K562 (cell line): ENCODE results near the gene PYROXD2. TPM values are rescaled to one million over a fixed set of nuclear protein-coding genes. Genes with fewer than 3 reads are reported as not detected.
A peak's percentile ranks its signal among the peaks of the same experiment; 100 is the strongest.

ENCODE experiments used
- CBX3 ChIP-seq, 2 experiments: IDR thresholded peaks; 1 replicate in 1 of 2; 2 replicates in 1 of 2; pipeline ENCODE4 v1.6.1; 2012; ENCODE audit warnings: inconsistent platforms in 2 of 2, low read length in 2 of 2, borderline replicate concordance in 1 of 2, control low read depth in 1 of 2
- CCAR2 ChIP-seq: fragments of 200-400 bp; formaldehyde crosslinking; IDR thresholded peaks from 2 replicates; pipeline ENCODE4 v1.6.1; 2017; ENCODE audit warnings: mild to moderate bottlenecking, low read depth, low read length
- CCNT2 ChIP-seq: IDR thresholded peaks from 2 replicates; pipeline ENCODE4 v1.6.1; 2011; ENCODE audit warnings: borderline replicate concordance, low read depth, mild to moderate bottlenecking, moderate library complexity, mixed read lengths, low read length; ENCODE audit not compliant: insufficient read length; ENCODE audit errors: extremely low read depth
- CEBPB ChIP-seq: fragments of 450-650 bp; IDR thresholded peaks from 2 replicates; pipeline ENCODE4 v1.6.1; 2016; ENCODE audit warnings: missing genetic modification characterization, missing compliant biosample characterization
- FOXA3 ChIP-seq, 2 experiments: fragments of 450-650 bp in 1 of 2; sonication (generic) in 1 of 2; formaldehyde crosslinking; IDR thresholded peaks in 1 of 2; conservative IDR thresholded peaks in 1 of 2; 2 replicates each; pipeline versions ENCODE4 v1.4.0 to v1.8.0; 2020 to 2022; ENCODE audit warnings: mild to moderate bottlenecking in 2 of 2, missing genetic modification reagents in 1 of 2
- GABPB1 ChIP-seq: sonication (generic); formaldehyde crosslinking; IDR thresholded peaks from 2 replicates; pipeline ENCODE4 v1.8.0; 2022; ENCODE audit warnings: mild to moderate bottlenecking, missing genetic modification reagents
- GATA2 ChIP-seq: sonication (generic); formaldehyde crosslinking; IDR thresholded peaks from 2 replicates; pipeline ENCODE4 v1.4.0; 2020; ENCODE audit warnings: mild to moderate bottlenecking, missing genetic modification reagents
- GATAD2B ChIP-seq: fragments of 450-650 bp; IDR thresholded peaks from 2 replicates; pipeline ENCODE4 v1.6.1; 2017; ENCODE audit warnings: mild to moderate bottlenecking, borderline replicate concordance
- HMG20A ChIP-seq: fragments of 450-650 bp; formaldehyde crosslinking; conservative IDR thresholded peaks from 2 replicates; pipeline ENCODE4 v1.4.0; 2020; ENCODE audit warnings: mild to moderate bottlenecking, mixed read lengths
- HSF4 ChIP-seq: fragments of 250-450 bp; sonication (Bioruptor Pico); IDR thresholded peaks from 2 replicates; pipeline ENCODE4 v2.1.2; 2022; ENCODE audit warnings: mild to moderate bottlenecking, moderate library complexity, borderline replicate concordance
- JUND ChIP-seq, 2 experiments: IDR thresholded peaks; 2 replicates in 1 of 2; 3 replicates in 1 of 2; pipeline ENCODE4 v1.6.1; 2011; ENCODE audit warnings: borderline replicate concordance in 2 of 2, low read depth in 2 of 2, low read length in 2 of 2, improper control_type of control experiment in 1 of 2, missing biosample characterization in 1 of 2, missing genetic modification characterization in 1 of 2, missing genetic modification reagents in 1 of 2
- NCOA1 ChIP-seq: fragments of 450-650 bp; IDR thresholded peaks from 2 replicates; pipeline ENCODE4 v1.6.1; 2016; ENCODE audit warnings: low read depth
- POLR2B ChIP-seq: fragments of 450-650 bp; IDR thresholded peaks from 2 replicates; pipeline ENCODE4 v1.6.1; 2018; ENCODE audit warnings: low read depth; ENCODE audit not compliant: partially characterized antibody
- RAD21 ChIP-seq, 2 experiments: fragments of 250-450 bp in 1 of 2; fragments of 450-650 bp in 1 of 2; sonication (Bioruptor Pico) in 1 of 2; formaldehyde crosslinking in 1 of 2; IDR thresholded peaks in 1 of 2; conservative IDR thresholded peaks in 1 of 2; 2 replicates each; pipeline versions ENCODE4 v1.4.0 to v1.8.0; 2020 to 2022; ENCODE audit warnings: mild to moderate bottlenecking in 2 of 2, moderate library complexity in 1 of 2
- RB1 ChIP-seq: fragments of 450-650 bp; IDR thresholded peaks from 2 replicates; pipeline ENCODE4 v1.6.1; 2017; ENCODE audit warnings: low read depth, mild to moderate bottlenecking
- TAF9B ChIP-seq: fragments of 450-650 bp; IDR thresholded peaks from 2 replicates; pipeline ENCODE4 v1.6.1; 2018; ENCODE audit warnings: mild to moderate bottlenecking; ENCODE audit not compliant: partially characterized antibody
- TAL1 ChIP-seq: fragments of 450-650 bp; IDR thresholded peaks from 2 replicates; pipeline ENCODE4 v1.6.1; 2016; ENCODE audit warnings: mild to moderate bottlenecking
- XRCC3 ChIP-seq: fragments of 450-650 bp; IDR thresholded peaks from 2 replicates; pipeline ENCODE4 v1.6.1; 2017; ENCODE audit warnings: mild to moderate bottlenecking, moderate library complexity
- ZEB2 ChIP-seq: fragments of 450-650 bp; IDR thresholded peaks from 2 replicates; pipeline ENCODE4 v1.6.1; 2016
- ZFP36 ChIP-seq: fragments of 150-350 bp; IDR thresholded peaks from 2 replicates; pipeline ENCODE4 v1.6.1; 2018; ENCODE audit warnings: low read length, low read depth; ENCODE audit not compliant: partially characterized antibody
- ZNF140 ChIP-seq: fragments of 250-450 bp; sonication (Bioruptor Pico); IDR thresholded peaks from 2 replicates; pipeline ENCODE4 v1.8.0; 2021; ENCODE audit warnings: moderate library complexity, mild to moderate bottlenecking, inconsistent platforms
- ZNF282 ChIP-seq: sonication (generic); formaldehyde crosslinking; IDR thresholded peaks from 2 replicates; pipeline ENCODE4 v1.8.1; 2023; ENCODE audit warnings: missing genetic modification reagents
- polyA plus RNA-seq, 8 experiments: library from polyadenylated mRNA; depleted of rRNA in 4 of 8; stranded (reverse) in 5 of 8; unstranded in 3 of 8; fragments of >200 nt; fragmentation: Nextera tagmentation in 2 of 8; fragmentation: Illumina TruSeq in 1 of 8; extraction: Ambion mirVana in 2 of 8; extraction: Trizol in 1 of 8; gene quantifications; 2 replicates each; pipeline versions ENCODE4 v1.2.1 to v1.2.3, GENCODE V29; 2011 to 2014; ENCODE audit warnings: inconsistent platforms in 1 of 8, missing spikeins in 1 of 8
- total RNA-seq, 7 experiments: library from RNA; depleted of rRNA in 6 of 7; stranded (reverse); fragments of >200 nt in 6 of 7; fragmentation: Illumina TruSeq in 2 of 7; extraction: Trizol in 2 of 7; gene quantifications; 2 replicates each; pipeline versions ENCODE4 v1.2.1 to v1.2.3, GENCODE V29; 2011 to 2021; ENCODE audit warnings: low replicate concordance in 1 of 7
- TF ChIP-seq, protein P1 (sequence below): fragments of 250-450 bp; sonication (Bioruptor Pico); IDR thresholded peaks from 2 replicates; pipeline ENCODE4 v1.4.0; 2020; ENCODE audit warnings: mild to moderate bottlenecking, moderate library complexity
- TF ChIP-seq, protein P2 (sequence below): fragments of 450-650 bp; IDR thresholded peaks from 2 replicates; pipeline ENCODE4 v1.7.1; 2018; ENCODE audit warnings: mild to moderate bottlenecking, low read depth; ENCODE audit not compliant: partially characterized antibody

Gene PYROXD2
- total and polyA plus RNA-seq, 9 of the 15 experiments (the other 6 are each of a cell fraction or from before 2014, with no cell fraction given), result 0.14 to 1.4 (median 0.58) TPM

DNA sequence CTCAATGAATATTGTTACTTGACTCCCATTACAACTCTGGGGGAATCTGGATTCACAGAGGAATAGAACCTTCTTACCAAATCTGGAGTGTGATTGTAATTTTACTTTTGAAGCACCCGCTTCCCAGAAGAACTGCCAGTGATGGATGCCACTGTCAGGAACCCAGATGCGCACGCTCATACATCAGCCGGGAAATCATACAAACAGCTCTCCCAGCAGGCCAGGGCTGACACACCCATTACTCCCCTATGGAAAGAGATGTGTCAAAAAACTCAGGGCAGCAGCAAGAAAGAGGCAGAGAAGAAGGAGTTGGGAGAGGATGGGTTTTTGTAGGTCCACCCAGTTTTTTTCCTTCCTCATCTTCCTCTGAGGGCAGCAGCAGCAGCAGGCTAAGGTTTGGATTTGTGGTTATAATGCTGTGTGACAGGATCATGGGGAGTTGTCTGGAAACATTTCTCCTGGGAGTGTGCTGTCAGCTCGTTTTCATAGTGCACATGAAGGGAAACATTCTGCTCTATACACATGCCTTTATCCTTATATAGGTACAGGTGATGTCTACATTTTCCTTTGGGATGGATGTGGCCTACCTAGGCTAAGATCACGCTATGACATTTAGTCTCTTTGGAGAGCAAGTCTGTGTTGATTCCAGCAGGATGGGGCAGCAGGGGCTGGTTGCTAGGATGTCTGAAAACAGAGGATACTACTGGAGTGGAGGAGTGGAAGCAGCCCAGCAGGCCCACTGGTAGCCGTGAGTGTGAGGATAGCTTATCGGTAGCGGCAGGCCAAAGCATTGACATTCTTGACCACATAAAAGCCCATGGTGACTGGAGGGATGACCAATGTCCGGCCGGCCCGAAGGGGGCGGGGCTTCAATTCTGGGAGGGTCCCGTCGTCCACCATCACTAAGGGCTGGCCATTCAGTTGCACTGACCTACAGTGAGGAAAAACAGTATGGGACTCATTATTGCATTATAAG lies 44.1 kb upstream of the PYROXD2 start (continued):
- TF ChIP-seq, protein P1, sequence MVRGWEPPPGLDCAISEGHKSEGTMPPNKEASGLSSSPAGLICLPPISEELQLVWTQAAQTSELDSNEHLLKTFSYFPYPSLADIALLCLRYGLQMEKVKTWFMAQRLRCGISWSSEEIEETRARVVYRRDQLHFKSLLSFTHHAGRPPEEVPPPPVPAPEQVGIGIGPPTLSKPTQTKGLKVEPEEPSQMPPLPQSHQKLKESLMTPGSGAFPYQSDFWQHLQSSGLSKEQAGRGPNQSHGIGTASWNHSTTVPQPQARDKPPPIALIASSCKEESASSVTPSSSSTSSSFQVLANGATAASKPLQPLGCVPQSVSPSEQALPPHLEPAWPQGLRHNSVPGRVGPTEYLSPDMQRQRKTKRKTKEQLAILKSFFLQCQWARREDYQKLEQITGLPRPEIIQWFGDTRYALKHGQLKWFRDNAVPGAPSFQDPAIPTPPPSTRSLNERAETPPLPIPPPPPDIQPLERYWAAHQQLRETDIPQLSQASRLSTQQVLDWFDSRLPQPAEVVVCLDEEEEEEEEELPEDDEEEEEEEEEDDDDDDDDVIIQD (CRISPR knock-in tag), result no peak
- no peak for TF ChIP-seq CEBPB (tag)
- no peak for TF ChIP-seq FOXA3 (CRISPR knock-in tag; conservative IDR thresholded peaks at IDR 0.05 in 1 of 2, IDR thresholded peaks at IDR 0.05 in 1 of 2)
- TF ChIP-seq JUND (IDR thresholded peaks at IDR 0.05; ENCODE audit: borderline replicate concordance, low read depth, low read length), result peak; percentile 63
- peak; percentile 32; the same call in 1 of the 3 replicates for TF ChIP-seq JUND (tag; IDR thresholded peaks at IDR 0.05; ENCODE audit: borderline replicate concordance, low read depth, low read length)
- TF ChIP-seq TAF9B, result peak; percentile 15
- TF ChIP-seq CCNT2, result peak; percentile 34
- TF ChIP-seq HSF4 (CRISPR knock-in tag), result no peak
- TF ChIP-seq TAL1, result peak; percentile 79
- no peak for TF ChIP-seq GATAD2B
- no peak for TF ChIP-seq ZNF282 (CRISPR knock-in tag)
- TF ChIP-seq HMG20A (CRISPR knock-in tag), result no peak
- TF ChIP-seq ZNF140, result no peak
- TF ChIP-seq RB1, result no peak
- peak; percentile 65 for TF ChIP-seq ZFP36
- peak; percentile 56; the same call in 1 of the 2 replicates for TF ChIP-seq GATA2
- TF ChIP-seq RAD21 (CRISPR knock-in tag; conservative IDR thresholded peaks at IDR 0.05 in 1 of 2, IDR thresholded peaks at IDR 0.05 in 1 of 2), result no peak
- TF ChIP-seq CBX3 (IDR thresholded peaks at IDR 0.05; ENCODE audit: borderline replicate concordance in 1 of 2, low read length in 2 of 2), result no peak
- TF ChIP-seq ZEB2, result no peak
- no peak for TF ChIP-seq XRCC3
- TF ChIP-seq NCOA1, result no peak; the same call in 1 of the 2 replicates
- TF ChIP-seq GABPB1, result no peak
- no peak for TF ChIP-seq POLR2B
- TF ChIP-seq, protein P2, sequence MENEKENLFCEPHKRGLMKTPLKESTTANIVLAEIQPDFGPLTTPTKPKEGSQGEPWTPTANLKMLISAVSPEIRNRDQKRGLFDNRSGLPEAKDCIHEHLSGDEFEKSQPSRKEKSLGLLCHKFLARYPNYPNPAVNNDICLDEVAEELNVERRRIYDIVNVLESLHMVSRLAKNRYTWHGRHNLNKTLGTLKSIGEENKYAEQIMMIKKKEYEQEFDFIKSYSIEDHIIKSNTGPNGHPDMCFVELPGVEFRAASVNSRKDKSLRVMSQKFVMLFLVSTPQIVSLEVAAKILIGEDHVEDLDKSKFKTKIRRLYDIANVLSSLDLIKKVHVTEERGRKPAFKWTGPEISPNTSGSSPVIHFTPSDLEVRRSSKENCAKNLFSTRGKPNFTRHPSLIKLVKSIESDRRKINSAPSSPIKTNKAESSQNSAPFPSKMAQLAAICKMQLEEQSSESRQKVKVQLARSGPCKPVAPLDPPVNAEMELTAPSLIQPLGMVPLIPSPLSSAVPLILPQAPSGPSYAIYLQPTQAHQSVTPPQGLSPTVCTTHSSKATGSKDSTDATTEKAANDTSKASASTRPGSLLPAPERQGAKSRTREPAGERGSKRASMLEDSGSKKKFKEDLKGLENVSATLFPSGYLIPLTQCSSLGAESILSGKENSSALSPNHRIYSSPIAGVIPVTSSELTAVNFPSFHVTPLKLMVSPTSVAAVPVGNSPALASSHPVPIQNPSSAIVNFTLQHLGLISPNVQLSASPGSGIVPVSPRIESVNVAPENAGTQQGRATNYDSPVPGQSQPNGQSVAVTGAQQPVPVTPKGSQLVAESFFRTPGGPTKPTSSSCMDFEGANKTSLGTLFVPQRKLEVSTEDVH, result no peak
- TF ChIP-seq CCAR2, result no peak
